K562 (cell line): ENCODE results near the gene IRF9. TPM values are rescaled to one million over a fixed set of nuclear protein-coding genes. Genes with fewer than 3 reads are reported as not detected.

Experiments
- CBX8 ChIP-seq: fragments of 200-600 bp; sonication (generic); IDR thresholded peaks from 2 replicates; pipeline ENCODE4 v1.6.1; 2012; ENCODE audit warnings: borderline replicate concordance, mixed run types, low read depth, mild to moderate bottlenecking, moderate library complexity, mixed read lengths, low read length, control low read depth, inconsistent platforms; ENCODE audit not compliant: poor library complexity, severe bottlenecking; ENCODE audit errors: extremely low read depth
- CHD2 ChIP-seq: IDR thresholded peaks from 2 replicates; pipeline ENCODE4 v1.6.1; 2011; ENCODE audit warnings: low read depth, low read length
- ETV6 ChIP-seq, 3 experiments: fragments of 150-350 bp in 1 of 3; sonication (generic) in 1 of 3; formaldehyde crosslinking in 1 of 3; IDR thresholded peaks; 2 replicates each; pipeline versions ENCODE4 v1.6.1 to v1.8.0; 2014 to 2022; ENCODE audit warnings: borderline replicate concordance in 2 of 3, low read depth in 2 of 3, antibody characterized with exemption in 1 of 3, low read length in 1 of 3, mild to moderate bottlenecking in 1 of 3, missing genetic modification reagents in 1 of 3
- HNRNPL ChIP-seq: fragments of 200-400 bp; formaldehyde crosslinking; IDR thresholded peaks from 2 replicates; pipeline ENCODE4 v1.6.1; 2017; ENCODE audit warnings: low read depth, mild to moderate bottlenecking, low read length
- KLF16 ChIP-seq: IDR thresholded peaks from 2 replicates; pipeline ENCODE4 v1.6.1; 2016; ENCODE audit warnings: antibody characterized with exemption
- MCM3 ChIP-seq: fragments of 450-650 bp; IDR thresholded peaks from 2 replicates; pipeline ENCODE4 v1.6.1; 2016
- MEIS2 ChIP-seq: fragments of 450-650 bp; IDR thresholded peaks from 2 replicates; pipeline ENCODE4 v1.6.1; 2014; ENCODE audit warnings: mild to moderate bottlenecking; ENCODE audit not compliant: partially characterized antibody
- NCOR1 ChIP-seq: fragments of 450-650 bp; IDR thresholded peaks from 2 replicates; pipeline ENCODE4 v1.6.1; 2016; ENCODE audit warnings: mild to moderate bottlenecking, moderate library complexity
- NEUROD1 ChIP-seq: fragments of 150-350 bp; IDR thresholded peaks from 2 replicates; pipeline ENCODE4 v1.6.1; 2014; ENCODE audit warnings: borderline replicate concordance, low read length, low read depth; ENCODE audit not compliant: partially characterized antibody
- NFE2L1 ChIP-seq: fragments of 450-650 bp; IDR thresholded peaks from 2 replicates; pipeline ENCODE4 v1.6.1; 2016; ENCODE audit warnings: missing genetic modification characterization, low read depth, mild to moderate bottlenecking, missing compliant biosample characterization, moderate library complexity, borderline replicate concordance
- PCBP1 ChIP-seq: fragments of 200-400 bp; formaldehyde crosslinking; IDR thresholded peaks from 2 replicates; pipeline ENCODE4 v1.6.1; 2018; ENCODE audit warnings: mild to moderate bottlenecking, low read depth, low read length; ENCODE audit not compliant: poor library complexity, severe bottlenecking
- PHB2 ChIP-seq: fragments of 450-650 bp; IDR thresholded peaks from 2 replicates; pipeline ENCODE4 v1.6.1; 2017; ENCODE audit warnings: low read depth
- PTBP1 ChIP-seq: fragments of 200-400 bp; formaldehyde crosslinking; IDR thresholded peaks from 2 replicates; pipeline ENCODE4 v1.6.1; 2017; ENCODE audit warnings: low read depth, low read length
- RBBP5 ChIP-seq: fragments of 200-600 bp; sonication (generic); IDR thresholded peaks from 2 replicates; pipeline ENCODE4 v1.6.1; 2012; ENCODE audit warnings: borderline replicate concordance, mild to moderate bottlenecking, low read length, control low read depth, inconsistent platforms; ENCODE audit not compliant: insufficient read depth, poor library complexity, severe bottlenecking
- SIN3A ChIP-seq, 2 experiments: fragments of 150-350 bp in 1 of 2; IDR thresholded peaks; 2 replicates each; pipeline ENCODE4 v1.6.1; 2011 to 2016; ENCODE audit warnings: borderline replicate concordance in 2 of 2, low read depth in 2 of 2, low read length in 2 of 2, mild to moderate bottlenecking in 2 of 2, moderate library complexity in 2 of 2; ENCODE audit not compliant: control insufficient read depth in 1 of 2
- SMARCC2 ChIP-seq: fragments of 450-650 bp; IDR thresholded peaks from 2 replicates; pipeline ENCODE4 v1.6.1; 2017; ENCODE audit warnings: antibody characterized with exemption, moderate library complexity, mild to moderate bottlenecking, low read depth
- ZNF12 ChIP-seq: sonication (generic); formaldehyde crosslinking; IDR thresholded peaks from 2 replicates; pipeline ENCODE4 v1.4.0; 2020; ENCODE audit warnings: mild to moderate bottlenecking, missing genetic modification reagents
- ZNF140 ChIP-seq: fragments of 250-450 bp; sonication (Bioruptor Pico); IDR thresholded peaks from 2 replicates; pipeline ENCODE4 v1.8.0; 2021; ENCODE audit warnings: moderate library complexity, mild to moderate bottlenecking, inconsistent platforms
- ZNF408 ChIP-seq: fragments of 250-450 bp; sonication (Bioruptor Pico); IDR thresholded peaks from 2 replicates; pipeline ENCODE4 v1.4.0; 2020; ENCODE audit warnings: low read depth, mild to moderate bottlenecking, moderate library complexity
- polyA plus RNA-seq, 8 experiments: library from polyadenylated mRNA; depleted of rRNA in 4 of 8; stranded (reverse) in 5 of 8; unstranded in 3 of 8; fragments of >200 nt; fragmentation: Nextera tagmentation in 2 of 8; fragmentation: Illumina TruSeq in 1 of 8; extraction: Ambion mirVana in 2 of 8; extraction: Trizol in 1 of 8; gene quantifications; 2 replicates each; pipeline versions ENCODE4 v1.2.1 to v1.2.3, GENCODE V29; 2011 to 2014; ENCODE audit warnings: inconsistent platforms in 1 of 8, missing spikeins in 1 of 8
- total RNA-seq, 7 experiments: library from RNA; depleted of rRNA in 6 of 7; stranded (reverse); fragments of >200 nt in 6 of 7; fragmentation: Illumina TruSeq in 2 of 7; extraction: Trizol in 2 of 7; gene quantifications; 2 replicates each; pipeline versions ENCODE4 v1.2.1 to v1.2.3, GENCODE V29; 2011 to 2021; ENCODE audit warnings: low replicate concordance in 1 of 7
- TF ChIP-seq, protein P1 (sequence below): sonication (generic); IDR thresholded peaks from 2 replicates; pipeline ENCODE4 v1.6.1; 2016
- TF ChIP-seq, protein P2 (sequence below), 2 experiments: fragments of 250-450 bp in 1 of 2; fragments of 450-650 bp in 1 of 2; sonication (Bioruptor Pico) in 1 of 2; IDR thresholded peaks; 2 replicates each; pipeline versions ENCODE4 v1.6.1 to v1.8.0; 2016 to 2021; ENCODE audit warnings: mild to moderate bottlenecking in 2 of 2, moderate library complexity in 2 of 2, missing compliant biosample characterization in 1 of 2, missing genetic modification characterization in 1 of 2
- TF ChIP-seq, protein P3 (sequence below): sonication (generic); formaldehyde crosslinking; IDR thresholded peaks from 2 replicates; pipeline ENCODE4 v1.8.0; 2022; ENCODE audit warnings: missing genetic modification reagents, mild to moderate bottlenecking, moderate library complexity, borderline replicate concordance
- TF ChIP-seq, protein P4 (sequence below): fragments of 250-450 bp; sonication (Bioruptor Pico); IDR thresholded peaks from 2 replicates; pipeline ENCODE4 v1.8.0; 2022; ENCODE audit warnings: moderate library complexity, mild to moderate bottlenecking, inconsistent platforms

The IRF9 gene
- total and polyA plus RNA-seq, 9 of the 15 experiments (the other 6 are each of a cell fraction or from before 2014, with no cell fraction given): 0.79 to 14.8 (median 6.1) TPM

DNA sequence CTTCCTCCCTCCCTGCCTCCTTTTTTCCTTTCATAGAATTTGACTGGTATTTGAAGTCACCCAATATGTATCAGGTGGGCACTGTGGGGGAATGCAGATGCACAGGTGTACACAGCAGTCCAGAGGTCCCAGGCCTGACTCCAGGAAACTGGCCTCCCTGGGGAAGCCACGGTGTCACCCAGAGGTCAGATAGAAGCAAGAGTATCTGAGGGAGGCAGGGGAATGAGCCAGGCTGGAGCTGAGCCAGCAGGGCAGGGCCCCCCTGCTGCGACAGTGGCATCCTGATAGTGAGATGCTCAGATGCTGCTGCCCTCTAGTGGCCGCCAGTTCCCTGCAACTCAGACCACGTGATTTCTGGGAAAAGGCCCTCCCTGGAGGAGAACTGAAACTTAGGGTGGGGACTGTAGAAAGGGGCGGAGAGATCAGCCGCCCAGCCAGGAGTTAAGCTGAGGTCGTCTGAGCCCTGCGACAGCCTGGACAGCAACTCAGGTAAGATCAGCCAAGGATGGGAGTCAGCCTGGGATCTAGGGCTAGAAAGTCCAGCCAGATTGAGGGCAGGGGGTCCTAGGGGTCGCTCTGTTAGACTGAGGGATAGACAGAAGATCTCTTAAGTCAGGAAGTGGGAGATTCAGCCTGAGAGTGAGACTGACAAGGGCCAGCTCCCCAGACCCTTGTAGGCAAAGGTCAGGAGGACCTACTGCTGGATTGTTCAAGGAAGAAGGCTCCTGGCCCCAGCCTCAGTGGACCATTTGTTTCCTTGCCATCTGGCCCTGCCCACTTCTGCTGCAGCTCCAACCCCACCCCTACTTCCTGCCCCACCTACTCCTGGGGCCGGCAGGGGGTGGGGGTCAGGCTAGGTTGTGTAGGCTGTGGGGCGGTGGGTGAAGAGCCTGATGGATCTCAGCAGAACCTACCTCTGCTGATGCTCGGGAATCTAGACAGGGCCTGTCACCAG is at the start of gene IRF9 (continued):
- TF ChIP-seq, protein P1, sequence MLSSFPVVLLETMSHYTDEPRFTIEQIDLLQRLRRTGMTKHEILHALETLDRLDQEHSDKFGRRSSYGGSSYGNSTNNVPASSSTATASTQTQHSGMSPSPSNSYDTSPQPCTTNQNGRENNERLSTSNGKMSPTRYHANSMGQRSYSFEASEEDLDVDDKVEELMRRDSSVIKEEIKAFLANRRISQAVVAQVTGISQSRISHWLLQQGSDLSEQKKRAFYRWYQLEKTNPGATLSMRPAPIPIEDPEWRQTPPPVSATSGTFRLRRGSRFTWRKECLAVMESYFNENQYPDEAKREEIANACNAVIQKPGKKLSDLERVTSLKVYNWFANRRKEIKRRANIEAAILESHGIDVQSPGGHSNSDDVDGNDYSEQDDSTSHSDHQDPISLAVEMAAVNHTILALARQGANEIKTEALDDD: no peak
- TF ChIP-seq HNRNPL: 0 out of 2 replicates have a peak, but pooled peaks have one; percentile 32
- TF ChIP-seq SMARCC2: no peak
- TF ChIP-seq, protein P2, sequence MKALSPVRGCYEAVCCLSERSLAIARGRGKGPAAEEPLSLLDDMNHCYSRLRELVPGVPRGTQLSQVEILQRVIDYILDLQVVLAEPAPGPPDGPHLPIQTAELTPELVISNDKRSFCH (CRISPR knock-in tag; IDR thresholded peaks at IDR 0.05): no peak
- TF ChIP-seq, protein P2 (tag; IDR thresholded peaks at IDR 0.05): peak; percentile 14; the same call in 1 of the 2 replicates
- TF ChIP-seq KLF16: 0 out of 2 replicates have a peak, but pooled peaks have one; percentile 32
- TF ChIP-seq, protein P3, sequence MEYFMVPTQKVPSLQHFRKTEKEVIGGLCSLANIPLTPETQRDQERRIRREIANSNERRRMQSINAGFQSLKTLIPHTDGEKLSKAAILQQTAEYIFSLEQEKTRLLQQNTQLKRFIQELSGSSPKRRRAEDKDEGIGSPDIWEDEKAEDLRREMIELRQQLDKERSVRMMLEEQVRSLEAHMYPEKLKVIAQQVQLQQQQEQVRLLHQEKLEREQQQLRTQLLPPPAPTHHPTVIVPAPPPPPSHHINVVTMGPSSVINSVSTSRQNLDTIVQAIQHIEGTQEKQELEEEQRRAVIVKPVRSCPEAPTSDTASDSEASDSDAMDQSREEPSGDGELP (CRISPR knock-in tag): peak; percentile 78
- no peak for TF ChIP-seq PCBP1
- TF ChIP-seq CHD2: no peak
- TF ChIP-seq PTBP1: no peak
- TF ChIP-seq, protein P4, sequence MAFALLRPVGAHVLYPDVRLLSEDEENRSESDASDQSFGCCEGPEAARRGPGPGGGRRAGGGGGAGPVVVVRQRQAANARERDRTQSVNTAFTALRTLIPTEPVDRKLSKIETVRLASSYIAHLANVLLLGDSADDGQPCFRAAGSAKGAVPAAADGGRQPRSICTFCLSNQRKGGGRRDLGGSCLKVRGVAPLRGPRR (CRISPR knock-in tag): no peak
- TF ChIP-seq NCOR1: peak; percentile 54
- no peak for TF ChIP-seq ETV6 (IDR thresholded peaks at IDR 0.05; ENCODE audit: borderline replicate concordance in 1 of 2, low read depth in 2 of 2, low read length in 1 of 2)
- no peak for TF ChIP-seq ETV6 (CRISPR knock-in tag; IDR thresholded peaks at IDR 0.05; ENCODE audit: borderline replicate concordance)
- peak; percentile 34 for TF ChIP-seq MEIS2
- TF ChIP-seq PHB2: no peak
- TF ChIP-seq CBX8: no peak
- TF ChIP-seq ZNF408 (CRISPR knock-in tag): no peak
- no peak for TF ChIP-seq ZNF12
- no peak for TF ChIP-seq RBBP5
- TF ChIP-seq NEUROD1: peak; percentile 58
- no peak for TF ChIP-seq ZNF140 (CRISPR knock-in tag)
- TF ChIP-seq NFE2L1 (tag): no peak
- no peak for TF ChIP-seq MCM3
- peak in 1 of 2 experiments; percentile 41; a peak in 1 of 4 replicates for TF ChIP-seq SIN3A (IDR thresholded peaks at IDR 0.05; ENCODE audit: borderline replicate concordance in 2 of 2, control insufficient read depth in 1 of 2, low read depth in 2 of 2, low read length in 2 of 2)
